Measurements from ENCODE around the gene TIGD1. TPM values are rescaled to one million over a fixed set of nuclear protein-coding genes. Genes with fewer than 3 reads are reported as not detected.
"Not testable (repeated sequence)": the region's sequence is repeated elsewhere in the genome, so short reads cannot be mapped to it uniquely, and the experiment has no call there.

The TIGD1 gene
- total RNA-seq, 4 donors from 2014 or later: 1.2 to 6.5 (median 2.8) TPM

DNA sequence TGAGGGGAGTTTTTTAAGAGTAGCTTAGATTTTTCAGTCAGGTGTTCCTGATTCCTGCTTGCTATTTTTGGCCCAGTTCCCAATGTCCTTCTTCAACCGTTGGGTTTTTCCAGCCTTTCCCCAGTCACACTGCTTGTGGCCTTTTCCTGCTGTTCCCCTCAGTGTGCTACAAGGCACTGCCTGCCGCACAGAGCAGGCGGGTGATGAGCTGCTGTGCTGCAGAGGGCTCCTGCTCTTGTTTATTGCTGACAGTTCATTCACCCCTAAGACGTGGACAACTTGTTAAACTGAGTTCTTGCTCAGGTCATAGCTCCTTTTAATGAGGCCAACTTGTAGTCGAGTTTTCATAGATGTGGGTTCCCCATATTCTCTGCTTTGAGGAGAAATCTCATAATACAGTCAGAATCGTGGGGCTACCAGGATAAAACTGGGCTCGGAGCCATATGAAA is 20.7 kb upstream of the TIGD1 start:
- no peaks in the 10 kb centered on the region for H3K4me1 ChIP-seq
- H3K27me3 ChIP-seq: no peaks in the 10 kb centered on the region
- TF ChIP-seq POLR2AphosphoS5 (IDR thresholded peaks at IDR 0.05) (no peak), CTCF (IDR thresholded peaks at IDR 0.05) (no peak), EP300 (IDR thresholded peaks at IDR 0.05) (no peak), POLR2A (IDR thresholded peaks at IDR 0.05) (no peak)
- peaks cover 7 to 93% of the 10 kb centered on the region in 2 donors for H3K36me3 ChIP-seq
- WGBS, 2 donors (ENCODE audit: low coverage in 1 of 2): 61 to 64% methylated on average over 5 to 7 of the region's 7 CpGs
- ATAC-seq: no peak
- H3K9me3 ChIP-seq: no peaks in the 10 kb centered on the region
- no peak overlapping the region for H3K4me3 ChIP-seq
- H3K27ac ChIP-seq: no peak overlapping the region

DNA sequence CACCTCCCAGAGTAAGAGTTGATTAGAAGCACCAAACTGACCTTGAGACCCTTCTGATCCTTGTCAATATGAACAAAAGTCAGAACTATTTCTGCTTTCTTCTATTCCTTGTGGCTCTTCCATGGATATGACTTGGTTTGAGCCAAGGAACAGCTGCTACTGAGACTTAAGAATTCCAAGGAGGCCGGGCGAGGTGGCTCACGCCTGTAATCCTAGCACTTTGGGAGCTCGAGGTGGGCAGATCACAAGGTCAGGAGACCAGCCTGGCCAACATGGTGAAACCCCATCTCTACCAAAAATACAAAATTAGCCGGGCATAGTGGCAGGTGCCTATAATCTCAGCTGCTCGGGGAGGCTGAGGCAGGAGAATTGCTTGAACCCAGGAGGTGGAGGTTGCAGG is 20.1 kb upstream of the TIGD1 start:
- not testable (repeated sequence) for H3K27ac ChIP-seq, H3K27me3 ChIP-seq, H3K9me3 ChIP-seq, H3K4me3 ChIP-seq, ATAC-seq, H3K4me1 ChIP-seq
- H3K36me3 ChIP-seq: peaks cover 7 to 98% of the 10 kb centered on the region in 2 donors
- 97% methylated on average over 6 of the region's 6 CpGs; no CpG with 5 or more reads in 1 of the 2 donors for WGBS, 2 donors (ENCODE audit: low coverage in 1 of 2)

DNA sequence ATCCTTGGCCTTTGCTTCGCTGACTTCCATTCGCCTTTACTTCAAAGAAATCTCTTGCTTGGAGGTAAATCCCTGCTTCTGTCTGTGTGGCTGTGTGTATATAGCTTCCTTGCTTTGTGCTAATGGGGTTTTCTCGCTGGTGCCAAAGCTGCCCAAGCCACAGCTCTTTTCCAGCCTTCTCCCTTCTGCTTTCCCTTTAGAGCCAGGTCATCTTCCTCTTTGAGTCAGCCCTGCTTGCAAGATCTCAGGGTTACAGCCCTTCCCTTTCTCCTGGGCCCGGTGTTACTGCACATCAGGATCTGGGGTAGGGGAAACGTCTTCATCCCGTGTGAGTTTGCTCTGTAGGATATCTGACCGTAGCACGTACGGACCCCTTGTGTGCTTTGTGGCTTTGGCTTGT is 19.2 kb upstream of the TIGD1 start:
- WGBS, 2 donors (ENCODE audit: low coverage in 1 of 2): 95 to 96% methylated on average over 6 to 7 of the region's 9 CpGs
- no peak for ATAC-seq
- H3K27ac ChIP-seq: no peak overlapping the region
- no peaks in the 10 kb centered on the region for H3K9me3 ChIP-seq
- no peaks in the 10 kb centered on the region for H3K27me3 ChIP-seq
- H3K36me3 ChIP-seq: peaks cover 7 to 98% of the 10 kb centered on the region in 2 donors
- no peak for TF ChIP-seq POLR2AphosphoS5 (IDR thresholded peaks at IDR 0.05)
- no peak for TF ChIP-seq CTCF (IDR thresholded peaks at IDR 0.05)
- TF ChIP-seq POLR2A (IDR thresholded peaks at IDR 0.05): no peak
- no peak for TF ChIP-seq EP300 (IDR thresholded peaks at IDR 0.05)
- no peaks in the 10 kb centered on the region for H3K4me1 ChIP-seq
- no peak overlapping the region for H3K4me3 ChIP-seq

DNA sequence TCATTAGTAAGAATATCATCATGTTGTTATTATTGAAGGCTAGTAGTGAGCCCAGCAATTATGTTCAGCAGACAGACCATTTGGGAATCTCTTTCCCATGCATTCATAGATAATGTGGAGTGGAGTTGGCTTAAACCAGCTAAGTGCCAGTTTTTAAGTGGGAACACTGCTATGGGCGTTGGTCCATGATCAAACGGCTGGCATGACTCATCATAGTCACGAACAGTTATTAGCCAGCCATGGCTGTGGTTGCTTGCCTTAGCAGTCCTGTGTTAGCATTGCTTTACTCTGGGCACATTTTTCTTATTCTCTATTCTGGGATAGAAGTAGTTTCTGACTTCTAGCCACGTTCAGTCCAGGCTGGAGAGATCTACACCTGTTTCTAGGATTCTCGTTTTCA is 17.8 kb upstream of the TIGD1 start:
- no peak for ATAC-seq
- Histone ChIP-seq H3K36me3 (peaks cover 7 to 98% of the 10 kb centered on the region in 2 donors), H3K9me3 (no peaks in the 10 kb centered on the region), H3K4me1 (no peaks in the 10 kb centered on the region), H3K27ac (no peak overlapping the region), H3K4me3 (no peak overlapping the region), H3K27me3 (no peaks in the 10 kb centered on the region)
- whole genome bisulfite sequencing, 2 donors (ENCODE audit: low coverage in 1 of 2): 71 to 94% methylated on average over 3 to 5 of the region's 5 CpGs
- no peak for TF ChIP-seq POLR2AphosphoS5 (IDR thresholded peaks at IDR 0.05)
- no peak for TF ChIP-seq POLR2A (IDR thresholded peaks at IDR 0.05)
- TF ChIP-seq CTCF (IDR thresholded peaks at IDR 0.05): no peak
- no peak for TF ChIP-seq EP300 (IDR thresholded peaks at IDR 0.05)

DNA sequence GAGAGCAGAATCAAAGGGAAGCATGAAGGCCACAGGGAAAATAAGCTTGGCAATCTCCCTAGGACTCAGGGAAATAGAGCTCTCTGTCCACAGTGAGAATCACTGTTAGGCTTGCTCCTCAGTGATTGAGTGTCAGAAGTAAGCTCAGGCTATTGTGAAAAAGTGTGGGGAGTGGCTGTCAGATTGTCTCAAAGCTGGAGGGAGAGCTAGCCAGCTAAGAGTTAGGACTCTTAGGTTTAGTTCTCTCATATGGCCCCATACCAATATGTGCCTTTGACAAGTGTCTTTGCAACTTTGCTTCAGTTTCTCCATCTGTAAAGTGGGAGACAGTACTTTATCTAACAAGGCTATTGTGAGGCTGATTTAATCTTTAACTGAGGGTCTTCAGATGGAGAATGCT is 17.4 kb upstream of the TIGD1 start:
- H3K27ac ChIP-seq: no peak overlapping the region
- no peak overlapping the region for H3K4me3 ChIP-seq
- no peak for TF ChIP-seq EP300 (IDR thresholded peaks at IDR 0.05)
- TF ChIP-seq POLR2AphosphoS5 (IDR thresholded peaks at IDR 0.05): no peak
- TF ChIP-seq POLR2A (IDR thresholded peaks at IDR 0.05): no peak
- TF ChIP-seq CTCF (IDR thresholded peaks at IDR 0.05): no peak
- no peaks in the 10 kb centered on the region for H3K9me3 ChIP-seq
- ATAC-seq: no peak
- no peaks in the 10 kb centered on the region for H3K4me1 ChIP-seq
- H3K36me3 ChIP-seq: peaks cover 7 to 98% of the 10 kb centered on the region in 2 donors
- no peaks in the 10 kb centered on the region for H3K27me3 ChIP-seq
